ENCODE data around the gene SLC6A6. TPM values are rescaled to one million over a fixed set of nuclear protein-coding genes. Genes with fewer than 3 reads are reported as not detected.

The SLC6A6 gene
- total and polyA plus RNA-seq, 12 donors = 10.6 to 197 (median 85.6) TPM

DNA sequence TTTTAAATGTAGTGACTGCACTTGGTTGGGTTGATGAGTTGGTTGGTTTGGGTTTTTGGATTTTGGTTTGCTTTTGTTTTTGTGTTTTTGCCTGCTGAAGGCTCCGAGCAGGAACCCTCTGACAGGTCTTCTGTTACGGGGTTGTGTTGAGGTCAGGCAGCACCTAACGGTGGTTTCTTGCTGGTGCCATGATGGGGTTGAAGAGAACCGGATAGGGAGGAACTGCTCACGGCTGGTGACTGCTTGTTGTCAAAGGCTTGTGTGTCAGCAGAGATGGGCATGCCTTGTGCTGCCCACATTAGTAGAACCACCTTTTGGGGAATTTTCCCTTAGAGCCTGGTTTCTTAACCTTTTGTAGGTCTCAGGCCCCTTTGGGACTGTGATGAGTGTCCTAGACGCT, 42.0 kb downstream of the SLC6A6 start:
- intact Hi-C loops (cut with DNase I) = no loop called here
- Histone ChIP-seq H3K27ac (no peak overlapping the region), H3K4me1 (replicated peaks in 1 of 2) (peaks cover 15 to 33% of the 10 kb centered on the region in 2 donors), H3K27me3 (no peaks in the 10 kb centered on the region), H3K36me3 (replicated peaks in 1 of 2) (peaks cover 0 to 42% of the 10 kb centered on the region in 2 donors), H3K4me3 (no peak overlapping the region), H3K9me3 (replicated peaks in 1 of 3) (no peaks in the 10 kb centered on the region)
- 96 to 97% (median 96%) methylated on average over 6 of the region's 6 CpGs for WGBS, 4 donors
- DNase-seq = no peak
- TF ChIP-seq POLR2A (IDR thresholded peaks at IDR 0.05) = no peak
- TF ChIP-seq, protein P1, sequence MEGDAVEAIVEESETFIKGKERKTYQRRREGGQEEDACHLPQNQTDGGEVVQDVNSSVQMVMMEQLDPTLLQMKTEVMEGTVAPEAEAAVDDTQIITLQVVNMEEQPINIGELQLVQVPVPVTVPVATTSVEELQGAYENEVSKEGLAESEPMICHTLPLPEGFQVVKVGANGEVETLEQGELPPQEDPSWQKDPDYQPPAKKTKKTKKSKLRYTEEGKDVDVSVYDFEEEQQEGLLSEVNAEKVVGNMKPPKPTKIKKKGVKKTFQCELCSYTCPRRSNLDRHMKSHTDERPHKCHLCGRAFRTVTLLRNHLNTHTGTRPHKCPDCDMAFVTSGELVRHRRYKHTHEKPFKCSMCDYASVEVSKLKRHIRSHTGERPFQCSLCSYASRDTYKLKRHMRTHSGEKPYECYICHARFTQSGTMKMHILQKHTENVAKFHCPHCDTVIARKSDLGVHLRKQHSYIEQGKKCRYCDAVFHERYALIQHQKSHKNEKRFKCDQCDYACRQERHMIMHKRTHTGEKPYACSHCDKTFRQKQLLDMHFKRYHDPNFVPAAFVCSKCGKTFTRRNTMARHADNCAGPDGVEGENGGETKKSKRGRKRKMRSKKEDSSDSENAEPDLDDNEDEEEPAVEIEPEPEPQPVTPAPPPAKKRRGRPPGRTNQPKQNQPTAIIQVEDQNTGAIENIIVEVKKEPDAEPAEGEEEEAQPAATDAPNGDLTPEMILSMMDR (IDR thresholded peaks at IDR 0.05) = no peak

DNA sequence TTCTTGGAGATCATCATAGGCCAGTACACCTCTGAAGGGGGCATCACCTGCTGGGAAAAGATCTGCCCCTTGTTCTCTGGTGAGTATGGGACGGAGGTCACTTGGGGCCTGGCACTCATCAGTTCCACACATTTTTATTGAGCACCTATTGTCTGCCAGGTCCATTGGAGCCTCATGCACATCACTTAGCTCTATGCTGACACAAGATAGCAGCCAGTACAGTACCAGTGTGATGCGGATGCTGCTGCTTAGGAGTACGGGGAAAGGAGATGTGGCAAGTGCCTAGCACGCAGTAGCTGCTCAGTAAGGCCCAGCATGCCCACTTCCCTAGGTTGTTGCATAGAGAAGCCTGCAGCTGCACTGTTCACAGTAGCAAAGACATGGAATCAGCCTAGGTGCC, 43.4 kb downstream of the SLC6A6 start:
- 97 to 98% (median 98%) methylated on average over 4 of the region's 4 CpGs for WGBS, 4 donors
- Histone ChIP-seq H3K27me3 (no peaks in the 10 kb centered on the region), H3K36me3 (replicated peaks in 1 of 2) (peaks cover 0 to 47% of the 10 kb centered on the region in 2 donors), H3K9me3 (replicated peaks in 1 of 3) (no peaks in the 10 kb centered on the region), H3K4me1 (replicated peaks in 1 of 2) (peaks cover 6 to 21% of the 10 kb centered on the region in 2 donors), H3K27ac (no peak overlapping the region), H3K4me3 (no peak overlapping the region)
- TF ChIP-seq, protein P1 (IDR thresholded peaks at IDR 0.05) = no peak
- TF ChIP-seq POLR2A (IDR thresholded peaks at IDR 0.05) = no peak
- DNase-seq = no peak
- intact Hi-C loops (cut with DNase I) = no loop called here

DNA sequence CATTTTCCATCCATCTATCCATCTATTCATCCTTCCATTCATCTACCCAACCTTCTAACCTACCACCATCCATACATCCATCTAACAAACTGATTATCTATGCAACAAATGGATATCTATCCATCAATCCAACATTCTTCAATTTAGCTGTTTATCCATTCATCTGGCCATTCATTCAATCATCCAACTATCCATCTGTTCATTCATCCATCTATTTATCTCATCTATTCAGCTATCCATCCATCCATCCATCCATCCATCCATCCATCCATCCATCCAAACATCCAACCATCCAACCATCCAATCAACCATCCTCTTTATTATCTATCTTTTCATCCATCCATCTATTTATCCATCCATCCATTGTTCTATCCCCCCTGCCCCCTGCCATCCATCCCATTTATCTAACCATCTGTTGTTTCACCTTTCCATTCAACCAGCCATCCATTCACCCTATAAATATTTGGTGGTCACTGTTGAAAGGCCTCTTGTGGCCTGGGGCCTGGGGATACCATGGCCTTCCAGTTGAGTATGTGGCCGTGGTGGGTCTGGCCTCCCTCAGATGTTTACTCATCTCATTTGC, 44.7 kb downstream of the SLC6A6 start:
- Histone ChIP-seq H3K36me3 (replicated peaks in 1 of 2) (peaks cover 0 to 52% of the 10 kb centered on the region in 2 donors), H3K27me3 (no peaks in the 10 kb centered on the region), H3K4me1 (replicated peaks in 1 of 2) (peaks cover 13 to 14% of the 10 kb centered on the region in 2 donors), H3K9me3 (replicated peaks in 1 of 3) (no peaks in the 10 kb centered on the region), H3K4me3 (no peak overlapping the region), H3K27ac (no peak overlapping the region)
- TF ChIP-seq, protein P1 (IDR thresholded peaks at IDR 0.05) = no peak
- no peak for TF ChIP-seq POLR2A (IDR thresholded peaks at IDR 0.05)
- no peak for DNase-seq
- intact Hi-C loops (cut with DNase I) = no loop called here
- WGBS, 4 donors = 86 to 100% (median 100%) methylated on average over 1 of the region's 1 CpG

DNA sequence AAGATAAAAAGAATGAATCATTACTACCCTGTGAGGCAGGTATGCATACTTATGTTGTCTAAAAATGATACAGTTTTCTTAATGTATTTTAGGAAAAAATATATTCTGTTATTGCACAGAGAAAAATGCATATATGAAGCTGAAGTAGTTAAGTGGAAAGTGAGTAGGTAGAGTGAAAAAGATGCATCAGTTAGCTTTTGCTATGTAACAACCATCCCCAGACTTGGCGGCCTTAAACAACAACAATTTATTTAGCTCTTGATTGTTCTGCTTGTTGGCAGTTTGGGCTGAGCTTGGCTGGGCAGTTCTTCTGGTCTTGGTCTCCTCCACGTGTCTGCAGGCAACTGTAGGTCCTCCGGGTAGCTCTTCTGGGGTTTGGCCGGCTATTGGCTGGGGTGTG, 45.7 kb downstream of the SLC6A6 start:
- Histone ChIP-seq H3K27me3 (no peaks in the 10 kb centered on the region), H3K36me3 (replicated peaks in 1 of 2) (peaks cover 0 to 52% of the 10 kb centered on the region in 2 donors), H3K9me3 (replicated peaks in 1 of 3) (no peaks in the 10 kb centered on the region), H3K27ac (peak overlapping the region in 2 of 5 donors; percentile 33 to 46), H3K4me3 (no peak overlapping the region), H3K4me1 (replicated peaks in 1 of 2) (peaks cover 22 to 23% of the 10 kb centered on the region in 2 donors)
- WGBS, 4 donors = 82 to 100% (median 97%) methylated on average over 4 of the region's 4 CpGs
- no peak for DNase-seq
- intact Hi-C loops (cut with DNase I) = no loop called here
- TF ChIP-seq POLR2A (IDR thresholded peaks at IDR 0.05) = no peak
- TF ChIP-seq, protein P1 (IDR thresholded peaks at IDR 0.05) = no peak
